HG02763 (cell line): ENCODE data around the gene ATP11A.

Experiments
- ATAC-seq: cut with Tn5 transposase; IDR thresholded peaks from one replicate; pipeline ENCODE4 v1.9.1; 2021; ENCODE audit warnings: mild to moderate bottlenecking, moderate library complexity; ENCODE audit not compliant: unreplicated experiment

The ATP11A gene

DNA sequence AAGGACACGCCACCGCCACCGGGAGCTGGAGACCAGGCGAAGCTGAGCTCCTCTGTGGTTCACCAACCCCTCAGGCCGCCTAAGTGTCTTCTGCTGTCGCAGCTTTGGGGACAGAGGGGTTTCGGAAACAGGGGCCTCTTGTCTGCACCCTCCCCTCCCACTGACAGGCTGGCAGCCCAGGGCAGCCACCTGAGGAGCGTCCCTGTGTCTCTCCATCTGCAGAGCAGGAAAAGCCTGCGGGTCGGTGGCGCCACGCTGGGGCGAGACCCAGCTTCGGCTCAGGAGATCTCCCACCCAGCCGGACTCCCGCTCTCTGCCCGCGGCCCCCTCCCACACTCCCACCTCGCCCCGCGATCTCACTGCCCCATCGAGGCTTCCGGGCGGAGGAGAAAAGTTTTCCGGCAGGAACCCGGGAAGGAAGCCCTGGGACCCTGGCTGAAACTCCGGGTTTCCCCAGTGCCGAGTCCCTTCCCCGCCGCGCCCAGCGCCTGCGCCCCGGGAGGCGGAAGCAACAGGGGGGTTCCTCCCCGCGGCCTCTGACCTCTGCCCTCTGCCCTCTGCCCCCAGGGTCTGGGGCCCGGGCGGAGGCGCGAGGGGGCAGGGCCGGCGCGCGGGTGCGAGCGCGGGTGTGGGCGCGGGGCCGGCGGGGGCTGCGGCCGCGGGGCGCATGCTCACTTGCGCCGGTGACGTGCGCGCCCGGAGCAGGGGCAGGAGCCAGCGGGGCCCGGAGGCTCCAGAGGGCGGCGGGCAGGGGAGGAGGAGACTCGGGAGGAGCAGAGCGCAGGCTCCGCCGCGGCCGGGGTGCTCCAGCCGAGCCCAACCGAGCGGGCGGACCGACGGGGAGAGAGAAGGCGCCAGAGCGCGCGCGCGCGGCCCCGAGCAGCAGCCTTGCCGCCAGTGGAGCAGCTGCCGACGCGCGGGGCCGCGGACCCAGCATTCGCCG, at the start of gene ATP11A:
ATP11A (plus strand) TSS at position 736 of the 943 bp plus-strand sequence. CDS start 379 bp downstream, outside the sequence.
- peak; percentile 76 for ATAC-seq

DNA sequence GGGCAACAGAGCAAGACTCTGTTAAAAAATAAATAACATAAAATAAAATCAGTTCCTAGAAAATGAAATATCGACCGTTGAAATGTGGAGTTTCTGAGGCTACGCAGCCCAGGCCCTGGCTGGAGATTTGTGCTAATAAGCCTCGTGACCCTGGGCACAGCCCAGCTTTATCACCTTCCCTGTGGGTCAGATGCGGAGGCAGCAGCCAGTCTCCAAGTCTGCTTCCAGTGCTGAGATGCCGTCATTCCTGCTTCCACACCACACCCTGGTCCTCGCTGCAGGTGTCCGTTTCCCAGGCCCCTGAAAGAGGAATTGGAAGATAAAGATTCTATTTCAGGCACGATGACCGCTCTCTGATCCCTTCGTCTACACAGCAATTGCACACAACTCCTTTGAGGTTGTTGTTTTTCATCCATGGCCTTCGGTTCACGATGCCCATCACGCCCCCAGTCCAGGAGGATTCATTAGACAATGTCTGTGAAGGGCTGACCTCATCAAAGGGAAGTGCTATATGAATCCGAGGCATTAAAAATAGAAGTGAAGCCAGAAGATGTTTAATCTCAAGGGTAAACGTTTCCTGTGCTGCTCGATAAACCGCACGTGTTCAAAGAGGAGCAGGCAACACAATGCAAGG, 48.3 kb upstream of the ATP11A start:
- ATAC-seq = no peak

DNA sequence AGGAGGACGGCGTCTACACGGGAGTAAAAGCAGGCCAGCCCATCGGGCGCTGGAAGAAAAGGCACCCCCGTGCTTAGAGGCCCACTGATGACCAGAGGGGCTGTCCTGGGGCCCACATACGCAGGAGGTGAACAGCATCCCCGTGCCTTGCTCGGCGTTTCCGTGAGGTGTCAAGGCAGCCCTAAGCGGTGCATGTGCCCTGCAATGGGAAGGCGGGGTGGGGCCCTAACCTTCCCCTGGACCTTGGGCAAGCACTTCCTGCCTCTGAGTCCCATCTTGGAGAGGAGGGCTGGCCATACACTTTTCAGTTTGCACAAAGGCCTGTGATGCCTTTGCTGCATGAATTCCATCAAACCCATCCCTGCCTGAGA, 47.8 kb upstream of the ATP11A start:
- ATAC-seq = no peak

DNA sequence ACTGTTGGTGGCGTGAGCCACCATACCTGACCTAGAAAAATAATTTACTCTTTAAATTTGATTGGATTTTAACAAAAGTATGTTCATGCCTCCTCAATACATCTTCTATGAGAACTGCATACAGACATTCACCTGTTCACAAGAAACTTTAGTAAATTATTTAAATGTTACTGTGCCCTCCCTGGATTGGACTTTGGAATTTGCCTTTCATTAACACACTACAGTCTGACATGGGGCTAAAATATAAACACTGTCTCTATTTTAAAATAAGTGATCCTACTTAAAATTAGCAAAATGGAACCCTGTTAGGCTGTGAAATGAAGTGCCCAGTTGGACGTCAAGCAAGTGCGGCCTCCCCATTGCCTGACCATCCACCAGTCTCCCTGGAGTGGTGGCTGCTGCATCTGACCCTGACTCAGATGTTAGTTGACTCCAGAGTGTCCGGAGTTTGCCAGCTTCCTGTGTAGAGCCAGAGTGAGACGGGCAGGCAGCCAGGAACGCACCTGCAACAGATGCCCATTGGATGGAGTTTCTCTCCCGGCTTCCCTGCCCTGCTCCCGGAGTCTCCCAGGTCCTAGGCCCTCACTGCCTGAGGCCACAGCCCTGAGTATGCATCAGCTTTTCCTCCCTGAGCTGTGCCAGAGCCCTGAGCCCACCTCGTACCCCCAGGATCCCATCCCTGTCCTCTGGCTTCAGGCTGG, 45.9 kb upstream of the ATP11A start:
- ATAC-seq = no peak

DNA sequence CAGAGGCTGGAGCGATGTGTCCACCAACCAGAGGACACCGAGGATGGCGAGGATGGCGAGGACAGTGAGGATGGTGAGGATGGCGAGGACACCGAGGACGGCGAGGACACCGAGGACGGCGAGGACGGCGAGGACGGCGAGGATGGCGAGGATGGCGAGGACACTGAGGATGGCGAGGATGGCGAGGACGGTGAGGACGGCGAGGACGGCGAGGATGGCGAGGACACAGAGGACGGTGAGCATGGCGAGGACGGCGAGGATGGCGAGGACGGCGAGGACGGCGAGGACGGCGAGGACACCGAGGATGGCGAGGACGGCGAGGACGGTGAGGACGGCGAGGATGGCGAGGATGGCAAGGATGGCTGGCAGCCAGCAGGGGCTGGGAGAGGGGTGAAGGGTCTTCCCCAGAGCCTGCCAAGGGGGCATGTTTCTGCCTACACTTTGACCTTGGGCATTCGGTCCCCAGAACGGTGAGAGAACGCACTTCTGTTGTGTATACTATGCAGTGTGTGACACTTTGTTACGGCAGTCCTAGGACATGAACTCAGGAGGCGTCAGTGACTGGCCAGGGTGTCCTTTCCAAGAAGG, 44.4 kb upstream of the ATP11A start:
- ATAC-seq = no peak

DNA sequence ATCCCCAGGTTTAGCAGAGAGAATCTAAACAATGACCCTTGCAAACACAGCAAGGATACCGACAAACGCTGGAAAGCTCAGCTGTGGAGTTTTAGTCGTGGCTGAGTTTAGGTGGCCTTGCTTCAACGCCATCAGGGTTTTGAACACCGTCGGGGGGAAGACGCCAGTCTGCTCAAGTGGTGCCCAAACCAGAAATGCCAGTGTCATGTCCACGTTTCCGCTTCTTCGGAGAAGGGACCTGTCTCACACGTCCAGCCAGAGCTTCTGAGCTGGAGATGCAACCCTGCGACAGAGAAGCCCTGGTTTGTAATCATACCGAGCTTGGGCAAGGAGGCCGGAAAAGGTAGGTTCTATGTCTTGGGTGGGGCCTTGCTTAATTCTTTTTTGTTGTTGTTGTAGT, 42.6 kb upstream of the ATP11A start:
- ATAC-seq = no peak

DNA sequence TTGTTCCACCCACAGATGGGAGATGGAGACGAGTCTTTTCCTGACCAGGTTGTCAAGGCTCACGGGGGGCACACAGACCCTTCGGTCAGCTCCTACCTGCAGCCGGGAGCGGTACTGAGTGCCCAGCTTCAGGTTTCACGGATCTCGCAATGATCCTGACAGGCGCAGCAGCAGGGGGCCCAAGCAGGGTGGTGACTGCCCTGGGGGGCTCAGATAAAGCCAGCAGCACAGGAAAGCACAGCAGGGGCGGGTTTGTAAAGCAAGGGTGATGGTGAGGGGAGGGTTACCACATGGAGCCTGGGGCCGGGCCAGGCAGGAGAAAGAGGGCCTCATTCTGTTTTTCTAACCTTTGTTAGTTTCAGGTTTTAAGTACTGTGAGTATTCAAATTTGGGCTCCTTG, 41.7 kb upstream of the ATP11A start:
- no peak for ATAC-seq

DNA sequence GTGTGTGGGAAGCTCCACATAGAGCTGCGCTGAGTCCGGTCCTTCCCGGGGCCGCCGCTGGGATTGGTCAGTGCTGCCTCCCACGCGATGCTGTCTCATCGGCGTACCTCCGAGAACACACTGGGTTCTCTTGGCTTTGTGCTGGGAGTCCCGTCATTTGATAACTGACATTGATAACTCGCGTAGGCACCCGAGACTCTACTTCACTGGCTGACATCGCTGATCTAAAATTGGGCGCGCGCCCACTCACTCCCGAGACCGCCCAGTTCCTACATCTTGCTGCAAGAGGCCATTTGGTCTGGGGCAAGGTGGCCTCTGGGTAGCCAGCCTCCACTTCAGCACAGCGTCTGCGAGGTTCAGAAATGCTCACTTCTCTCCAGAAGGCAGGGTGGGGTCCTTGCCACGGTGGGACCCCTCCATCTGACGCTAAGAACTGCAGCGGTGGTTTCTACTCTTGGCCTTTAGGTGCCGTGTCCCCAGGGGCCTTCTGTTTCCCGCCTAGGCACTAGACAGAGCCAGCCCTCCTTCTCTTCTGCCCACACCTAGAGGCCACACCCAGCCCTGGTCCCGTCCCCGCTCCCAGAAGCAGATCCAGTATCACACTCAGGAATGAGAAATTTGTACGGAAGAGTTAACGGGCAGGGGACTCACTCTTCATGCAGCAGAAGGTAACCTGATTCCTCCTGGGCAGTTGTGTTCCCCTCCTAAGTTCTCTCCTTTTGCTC, 40.7 kb upstream of the ATP11A start:
- ATAC-seq = no peak

DNA sequence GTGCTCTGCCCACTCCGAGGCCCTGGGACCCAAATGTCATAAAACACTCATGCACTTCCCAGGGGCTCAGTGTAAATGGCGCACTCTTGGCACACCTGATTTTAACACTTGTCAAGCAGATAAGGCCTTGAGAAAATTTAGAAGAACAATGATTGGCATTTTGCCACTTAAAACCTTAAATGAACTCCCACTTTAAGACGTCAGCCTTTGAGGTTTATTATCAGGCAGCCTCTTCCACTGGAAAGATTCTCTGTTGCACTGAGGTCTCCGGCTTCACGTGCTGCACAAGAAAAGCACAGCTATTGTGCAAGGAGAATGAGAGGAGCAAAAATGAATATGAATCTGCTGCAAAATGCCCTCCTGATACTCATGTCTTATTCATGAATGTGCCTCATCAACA, 38.5 kb upstream of the ATP11A start:
- no peak for ATAC-seq

DNA sequence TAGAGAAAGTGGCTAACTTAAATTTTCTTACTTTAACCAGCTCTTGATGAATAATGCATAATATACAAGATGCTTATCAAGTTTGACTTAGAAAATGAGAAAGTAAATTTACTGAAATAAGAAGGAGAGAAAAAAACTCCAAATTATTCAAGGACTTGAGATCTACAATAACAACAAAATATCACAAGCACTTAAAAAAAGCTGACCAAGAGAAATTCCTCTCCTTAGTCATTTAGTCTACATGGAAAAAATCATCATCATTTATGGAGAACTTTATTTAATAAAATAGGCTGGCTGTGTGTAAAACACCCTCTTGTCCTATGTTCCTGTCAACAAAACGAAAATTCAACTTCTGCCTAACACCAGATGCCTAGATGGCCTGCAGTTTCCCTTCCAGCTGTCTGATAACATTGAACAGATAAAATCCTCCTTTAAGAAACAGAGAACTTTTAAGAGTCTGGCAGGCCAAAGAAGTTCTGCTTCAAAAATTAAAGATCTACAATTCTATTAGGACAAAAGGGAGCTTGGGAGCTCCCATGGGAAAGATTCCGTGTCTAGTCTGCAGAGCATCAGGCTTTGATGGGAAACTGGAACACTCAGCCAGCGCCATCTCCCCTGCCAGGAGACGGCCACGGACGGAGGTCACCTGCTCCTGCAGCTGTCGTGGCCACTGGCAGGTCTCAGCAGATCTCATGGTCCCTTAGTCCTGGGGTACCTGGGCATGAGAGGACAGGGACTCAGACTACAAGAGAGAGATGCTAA, 37.9 kb upstream of the ATP11A start:
- ATAC-seq = no peak

DNA sequence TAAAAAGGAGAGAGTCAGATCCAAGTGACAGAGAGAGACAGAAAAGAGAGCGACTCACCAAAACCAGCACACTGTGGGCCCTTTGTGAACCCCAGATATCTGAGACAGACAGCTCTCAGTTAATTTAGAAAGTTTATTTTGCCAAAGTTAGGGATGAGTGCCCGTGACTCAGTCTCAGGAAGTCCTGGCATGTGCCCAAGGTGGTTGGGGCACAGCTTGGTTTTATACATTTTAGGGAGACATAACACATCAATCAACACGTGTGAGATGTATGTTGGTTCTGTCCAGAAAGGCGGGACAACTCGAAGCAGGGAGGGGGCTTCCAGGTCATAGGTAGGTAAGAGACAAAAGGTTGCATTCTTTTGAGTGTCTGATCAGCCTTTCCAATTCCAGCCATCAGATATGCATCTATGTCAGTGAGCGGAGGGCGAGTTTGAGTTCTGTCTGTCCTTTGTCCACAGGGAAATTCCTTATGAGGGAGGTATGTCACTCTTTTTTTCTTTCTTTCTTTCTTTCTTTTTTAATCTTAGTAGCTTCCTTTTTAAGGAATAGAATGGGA, 37.2 kb upstream of the ATP11A start:
- no peak for ATAC-seq

DNA sequence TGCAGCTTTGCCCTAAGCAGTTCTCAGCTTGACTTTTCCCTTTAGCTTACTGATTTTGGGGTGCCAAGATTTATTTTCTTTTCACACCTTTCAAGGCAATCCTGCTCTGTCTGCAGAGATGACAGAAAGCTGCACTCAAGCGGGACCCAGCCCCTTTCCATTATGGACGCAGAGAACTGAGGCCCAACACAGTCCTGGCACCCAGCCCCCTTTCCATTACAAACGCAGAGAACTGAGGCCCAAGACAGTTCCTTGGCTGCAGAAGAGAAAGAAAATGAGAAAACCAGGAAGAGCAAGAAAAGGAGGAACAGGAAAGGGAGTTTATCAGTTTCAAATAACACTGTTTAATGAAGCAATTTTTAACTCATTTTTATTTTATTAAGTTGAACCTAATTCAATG, 36.8 kb upstream of the ATP11A start:
- ATAC-seq = no peak

DNA sequence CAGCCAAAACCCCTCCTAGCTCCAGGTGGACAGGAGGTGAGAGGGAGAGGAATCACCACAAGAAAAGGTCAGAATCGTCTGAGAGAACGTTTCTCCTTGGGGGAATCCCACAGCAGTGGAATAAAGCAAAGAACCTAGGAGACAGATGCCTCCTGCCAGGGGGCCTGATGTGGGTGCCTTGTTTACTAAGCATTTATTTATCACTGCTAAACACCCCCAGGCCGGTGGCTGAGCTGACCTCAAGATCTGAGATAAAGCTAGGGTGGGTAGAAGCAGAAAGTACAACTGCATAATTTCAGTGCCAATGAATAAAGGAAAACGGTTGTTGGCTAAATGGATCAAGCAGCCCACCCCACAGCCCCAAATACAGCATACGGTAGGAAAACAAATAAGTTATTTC, 33.9 kb upstream of the ATP11A start:
- ATAC-seq = no peak

DNA sequence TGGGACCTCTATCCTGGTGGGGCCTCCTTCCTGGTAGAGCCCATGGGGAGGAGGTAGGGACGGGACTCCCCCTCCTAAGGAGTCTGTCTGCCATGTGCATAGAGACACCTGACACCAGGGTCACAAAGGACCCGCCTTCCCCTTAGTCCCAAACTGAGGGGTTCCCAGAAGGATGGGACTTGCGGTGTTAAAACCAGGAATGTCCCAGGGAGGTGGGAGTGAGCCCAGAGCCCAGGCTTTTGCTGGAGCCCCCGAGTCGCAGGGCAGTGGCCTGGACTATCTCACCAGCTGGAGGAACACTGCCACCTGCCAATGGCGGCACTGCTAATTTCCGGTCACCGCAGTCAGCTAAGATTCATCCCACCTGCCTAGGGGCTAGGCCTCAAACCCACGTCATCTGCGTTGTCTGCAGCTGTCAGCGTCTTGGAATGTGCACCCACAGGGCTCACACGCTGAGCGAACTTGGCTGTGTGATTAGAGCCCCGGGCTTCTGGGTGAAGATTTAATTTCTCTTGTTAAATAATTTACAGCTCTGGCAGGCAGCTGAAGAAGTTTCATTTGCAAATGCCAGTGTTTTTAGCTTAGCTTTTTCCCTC, 31.9 kb upstream of the ATP11A start:
- ATAC-seq = no peak

DNA sequence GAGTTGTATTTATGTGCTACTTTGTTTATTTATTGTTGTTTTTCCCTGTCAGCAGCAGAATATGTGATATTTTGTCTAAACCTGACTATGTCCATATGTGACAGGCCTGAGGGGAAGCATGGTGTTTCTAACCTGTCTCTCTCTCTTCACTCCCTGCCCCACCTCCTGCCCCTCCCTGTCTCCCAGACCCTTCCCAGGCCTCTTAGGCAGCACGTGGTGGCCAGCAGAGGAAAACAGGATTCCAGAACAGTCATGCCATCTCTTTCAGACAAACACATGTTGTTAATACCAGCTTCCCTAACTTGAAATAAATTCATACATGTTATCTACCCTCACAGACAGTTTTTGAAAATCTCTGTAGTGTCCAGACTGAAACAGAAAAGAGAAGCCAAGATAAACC, 31.0 kb upstream of the ATP11A start:
- ATAC-seq = no peak

DNA sequence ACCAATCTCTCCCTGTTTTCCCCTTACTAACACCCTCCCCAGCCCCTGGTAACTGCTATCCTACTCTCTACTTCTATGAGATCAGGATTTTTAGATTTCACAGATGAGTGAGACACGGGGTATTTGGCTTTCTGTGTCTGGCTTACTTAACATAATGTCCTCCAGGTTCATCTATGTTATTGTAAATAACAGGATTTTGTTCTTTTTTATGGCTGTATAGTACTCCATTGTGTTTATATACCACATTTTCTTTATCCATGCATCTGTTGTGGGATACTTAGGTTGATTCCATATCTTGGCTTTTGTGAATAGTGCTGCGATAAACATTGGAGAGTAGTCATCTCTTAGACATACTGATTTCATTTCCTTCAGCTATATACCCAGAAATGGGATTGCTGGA, 28.5 kb upstream of the ATP11A start:
- ATAC-seq = no peak

DNA sequence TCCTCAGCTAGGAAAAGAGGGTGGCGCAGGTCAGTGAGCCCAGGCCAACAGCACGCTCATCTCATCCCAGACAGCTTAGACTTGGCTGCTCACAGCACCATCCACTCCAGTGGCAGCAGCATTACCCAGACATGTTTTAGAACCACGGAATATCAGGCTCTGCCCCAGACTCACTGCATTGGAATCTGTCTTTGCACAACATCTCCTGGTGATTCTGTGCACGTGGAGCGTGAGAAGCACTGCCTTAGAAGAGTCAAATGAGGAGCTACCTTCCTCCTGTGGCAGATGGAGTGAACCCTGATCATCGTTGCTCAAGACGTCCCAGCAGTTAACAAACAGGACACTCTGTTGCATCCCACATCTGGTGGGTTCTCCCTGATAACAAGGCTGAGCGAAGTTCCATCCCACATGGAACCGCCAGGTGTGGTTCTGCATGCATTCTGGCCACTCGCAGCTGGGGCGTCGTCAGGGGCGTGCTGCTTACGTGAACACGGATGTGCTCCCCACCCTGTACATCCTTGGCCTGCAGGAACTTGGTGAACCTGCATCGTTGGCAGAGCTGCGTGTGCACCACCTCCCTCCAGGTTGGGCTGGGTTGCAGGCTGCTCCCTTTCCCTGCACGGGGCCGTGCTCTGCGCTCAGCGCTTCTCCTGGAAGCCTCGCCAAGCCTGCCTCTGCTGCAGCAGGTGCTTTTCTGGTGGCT, 25.2 kb upstream of the ATP11A start:
- no peak for ATAC-seq

DNA sequence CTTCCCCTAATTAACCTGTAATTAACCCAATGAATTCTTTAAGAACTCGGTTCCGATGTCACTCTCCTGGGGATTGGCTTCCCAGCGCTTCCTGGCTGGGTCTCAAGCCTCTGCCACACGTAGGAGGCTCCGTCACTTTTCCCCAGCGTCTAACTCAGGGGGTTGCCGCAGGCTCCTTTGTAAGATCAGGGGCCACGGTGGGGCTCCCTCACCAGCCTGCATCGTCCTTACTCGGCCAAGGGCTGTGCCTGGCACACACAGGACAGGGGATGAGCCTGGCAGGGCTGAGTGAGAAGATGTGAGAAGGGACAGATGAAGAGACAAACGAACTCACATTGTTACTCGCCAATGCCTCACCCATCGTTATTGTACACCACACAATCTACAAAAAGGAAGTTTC, 20.9 kb upstream of the ATP11A start:
- no peak for ATAC-seq
